Right lobe of liver (tissue), 6 donors: ENCODE data around the gene PPP1CA. TPM values are rescaled to one million over a fixed set of nuclear protein-coding genes. Genes with fewer than 3 reads are reported as not detected.

Source experiments
- ATAC-seq, 4 donors: fragments of 200-7000 bp; cut with Tn5 transposase; one replicate each; pipeline ENCODE4 v1.9.1; 2020; ENCODE audit warnings: mild to moderate bottlenecking in 4 of 4, moderate library complexity in 4 of 4
- DNase-seq, 3 donors: peaks; one replicate each; pipeline ENCODE4 v3.0.0-alpha.2; 2020
- H3K27ac ChIP-seq, 3 donors: fragments of 200-600 bp; one replicate each; pipeline ENCODE4 v1.8.0; 2022
- H3K27me3 ChIP-seq, 2 donors: fragments of 200-600 bp; one replicate each; pipeline ENCODE4 v1.8.0; 2022
- H3K36me3 ChIP-seq, 4 donors: fragments of 200-600 bp; sonication (generic) in 1 of 4; one replicate each; pipeline versions ENCODE4 v1.5.1 to v1.8.0; 2017 to 2022; ENCODE audit warnings: control low read depth in 1 of 4
- H3K4me1 ChIP-seq, 4 donors: fragments of 200-600 bp; sonication (generic) in 1 of 4; one replicate each; pipeline versions ENCODE4 v1.5.1 to v1.8.0; 2017 to 2022; ENCODE audit warnings: control low read depth in 1 of 4
- H3K4me3 ChIP-seq, 3 donors: fragments of 200-600 bp; one replicate each; pipeline ENCODE4 v1.8.0; 2022
- H3K9me3 ChIP-seq, 4 donors: fragments of 200-600 bp; sonication (generic) in 1 of 4; one replicate each; pipeline versions ENCODE4 v1.5.1 to v1.8.0; 2017 to 2022; ENCODE audit warnings: control low read depth in 1 of 4
- CTCF ChIP-seq, 4 donors: fragments of 200-600 bp in 3 of 4; fragments of 450-650 bp in 1 of 4; IDR thresholded peaks; one replicate each; pipeline versions ENCODE4 v1.5.1 to v1.8.0; 2016 to 2022; ENCODE audit warnings: antibody characterized with exemption in 4 of 4, mild to moderate bottlenecking in 2 of 4
- POLR2A ChIP-seq: fragments of 450-650 bp; IDR thresholded peaks from one replicate; pipeline ENCODE4 v1.6.1; 2017; ENCODE audit warnings: antibody characterized with exemption, mild to moderate bottlenecking
- WGBS: methylation state at CpG from one replicate; pipeline ENCODE4 v1.1.6; 2018; ENCODE audit warnings: low coverage, low lambda C conversion rate; ENCODE audit not compliant: insufficient coverage; ENCODE audit errors: missing lambda C conversion rate; 5-methylcytosine and 5-hydroxymethylcytosine counted together
- intact Hi-C, 2 donors: fragments of 100-400 bp; cut with DNase I; formaldehyde crosslinking; loops; one replicate each; pipeline versions ENCODE4 v1.11.2 to v1.14.1; 2022
- total RNA-seq, 6 experiments: library from RNA; depleted of rRNA in 2 of 6; stranded (reverse); fragments of >200 nt in 2 of 6; fragmentation: NEBNext Ultra II Directional in 3 of 6; extraction: Animal tissue kit (Norgen Biotek cat#: 25700) in 3 of 6; gene quantifications; one replicate each; pipeline versions ENCODE4 v1.1.0 to v1.2.4, GENCODE V29; 2016 to 2023
- donor health status: DM: no; HTN: yes; CAD: no.
- donor health status: DM: no; HTN: no; CAD: no.
- donor health status: DM: no; HTN: no; CAD: no.
- donor health status: DM: no; HTN: yes; CAD: no.
- donor health status: DM: no; HTN: yes; CAD: no.

PPP1CA gene
- total RNA-seq, 6 experiments from 2014 or later: 64.2 to 102 (median 71.1) TPM

- TF ChIP-seq POLR2A (no peak), CTCF (IDR thresholded peaks at IDR 0.05) (no peak)
- H3K27me3 ChIP-seq: no peaks in the 10 kb centered on the region
- H3K36me3 ChIP-seq: no peaks in the 10 kb centered on the region
- no peak overlapping the region for H3K4me3 ChIP-seq
- intact Hi-C loops: loop anchor here in 1 of 2 donors (10.0 kb wide), 1 partner anchor 112 kb away; no protein-coding TSS in a partner anchor
- no peak overlapping the region for H3K27ac ChIP-seq
- 31% methylated on average over 8 of the region's 9 CpGs for WGBS
- DNase-seq (no peak), ATAC-seq (no peak)
- H3K4me1 ChIP-seq: peaks cover 0 to 7% (median 0%) of the 10 kb centered on the region in 4 donors
- no peaks in the 10 kb centered on the region for H3K9me3 ChIP-seq
Observed at GRCh38 chr11:67387069-67387468, 14.6 kb downstream of the PPP1CA start.

GRCh38 chr11:67384851-67385366, 16.7 kb downstream of the PPP1CA start:
- Histone ChIP-seq H3K27ac (no peak overlapping the region), H3K9me3 (no peaks in the 10 kb centered on the region), H3K4me1 (no peaks in the 10 kb centered on the region), H3K4me3 (no peak overlapping the region), H3K36me3 (no peaks in the 10 kb centered on the region), H3K27me3 (no peaks in the 10 kb centered on the region)
- intact Hi-C loops: loop anchor here (5.0 to 10.0 kb wide), 2 partner anchors 38 to 110 kb away; no protein-coding TSS in a partner anchor
- no peak for ATAC-seq
- whole genome bisulfite sequencing: 17% methylated on average over 2 of the region's 3 CpGs
- TF ChIP-seq POLR2A (no peak), CTCF (IDR thresholded peaks at IDR 0.05) (no peak)
- no peak for DNase-seq

- Histone ChIP-seq H3K4me1 (no peaks in the 10 kb centered on the region), H3K27ac (no peak overlapping the region), H3K27me3 (no peaks in the 10 kb centered on the region), H3K9me3 (no peaks in the 10 kb centered on the region), H3K4me3 (no peak overlapping the region), H3K36me3 (no peaks in the 10 kb centered on the region)
- TF ChIP-seq CTCF (IDR thresholded peaks at IDR 0.05): peak; percentile 92 to 98 (median 95)
- no peak for TF ChIP-seq POLR2A
- 35% methylated on average over 10 of the region's 16 CpGs for WGBS
- ATAC-seq (peak; percentile 92 to 96 (median 93)), DNase-seq (peak; percentile 76 to 81 (median 81))
- intact Hi-C loops: loop anchor here (5.0 to 10.0 kb wide), 2 partner anchors 35 to 108 kb away; no protein-coding TSS in a partner anchor
Observed at GRCh38 chr11:67382276-67383136, 19.2 kb downstream of the PPP1CA start.

GRCh38 chr11:67381244-67381972, 20.2 kb downstream of the PPP1CA start:
- Histone ChIP-seq H3K27me3 (no peaks in the 10 kb centered on the region), H3K27ac (no peak overlapping the region), H3K4me1 (no peaks in the 10 kb centered on the region), H3K4me3 (no peak overlapping the region), H3K36me3 (no peaks in the 10 kb centered on the region), H3K9me3 (no peaks in the 10 kb centered on the region)
- WGBS: 41% methylated on average over 7 of the region's 13 CpGs
- intact Hi-C loops: loop anchor here (5.0 to 10.0 kb wide), 2 partner anchors 34 to 107 kb away; no protein-coding TSS in a partner anchor
- DNase-seq (no peak), ATAC-seq (peak in 1 of 4 donors; percentile 11)
- no peak for TF ChIP-seq CTCF (IDR thresholded peaks at IDR 0.05)
